HG03432 (cell line): ENCODE data around the gene PSMD12.
"Not testable (repeated sequence)": the region's sequence is repeated elsewhere in the genome, so short reads cannot be mapped to it uniquely, and the experiment has no call there.

Experiments
- ATAC-seq: cut with Tn5 transposase; IDR thresholded peaks from one replicate; pipeline ENCODE4 v1.9.1; 2021; ENCODE audit warnings: mild to moderate bottlenecking, moderate library complexity; ENCODE audit not compliant: unreplicated experiment

Gene PSMD12

DNA sequence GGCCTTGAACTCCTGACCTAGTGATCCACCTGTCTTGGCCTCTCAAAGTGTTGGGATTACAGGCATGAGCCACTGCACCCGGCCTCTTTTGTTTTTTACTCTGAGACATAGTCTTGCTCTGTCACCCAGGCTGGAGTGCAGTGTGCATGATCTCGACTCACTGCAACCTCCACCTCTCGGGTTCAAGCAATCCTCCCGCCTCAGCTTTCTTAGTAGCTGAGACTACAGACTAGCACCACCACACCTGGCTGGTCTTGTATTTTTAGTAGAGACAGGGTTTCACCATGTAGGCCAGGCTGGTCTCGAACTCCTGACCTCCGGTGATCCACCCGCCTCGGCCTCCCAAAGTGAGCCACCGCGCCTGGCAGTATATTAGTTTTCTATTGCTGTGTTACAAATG, 22.2 kb upstream of the PSMD12 start:
- not testable (repeated sequence) for ATAC-seq

- no peak for ATAC-seq
Observed at GRCh38 chr17:67386965-67387551, 20.7 kb upstream of the PSMD12 start.

DNA sequence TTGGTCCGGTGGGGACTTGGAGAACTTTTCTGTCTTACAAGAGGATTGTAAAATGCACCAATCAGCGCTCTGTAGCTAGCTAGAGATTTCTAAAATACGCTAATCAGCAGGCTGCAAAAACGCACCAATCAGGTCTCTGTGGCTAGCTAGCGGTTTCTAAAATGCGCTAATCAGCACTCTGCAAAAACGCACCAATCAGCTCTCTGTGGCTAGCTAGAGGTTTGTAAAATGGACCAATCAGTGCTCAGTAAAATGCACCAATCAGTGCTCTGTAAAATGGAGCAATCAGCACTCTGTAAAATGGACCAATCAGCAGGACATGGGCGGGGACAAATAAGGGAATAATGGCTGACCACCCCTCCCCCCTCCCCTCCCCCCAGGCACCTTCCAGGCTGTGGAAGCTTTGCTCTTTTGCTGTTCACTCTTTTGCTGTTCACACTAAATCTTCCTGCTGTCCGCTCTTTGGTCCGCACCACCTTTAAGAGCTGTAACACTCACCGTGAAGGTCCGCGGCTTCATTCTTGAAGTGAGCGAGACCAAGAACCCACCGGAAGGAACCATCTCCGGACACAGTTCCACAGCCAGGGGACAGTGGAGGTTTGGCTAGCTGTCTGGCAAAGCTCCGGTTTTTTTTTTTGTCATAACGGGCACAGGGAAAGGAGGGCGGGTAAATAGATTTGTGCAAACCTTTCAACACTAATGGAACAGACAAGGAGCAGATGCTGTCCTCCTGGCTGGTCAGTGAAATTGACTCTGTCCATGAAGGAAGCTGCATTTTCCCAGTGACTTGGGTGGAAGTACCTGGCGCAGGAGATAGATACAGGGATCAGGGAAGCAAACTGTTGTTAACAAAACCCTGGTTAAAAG, 19.0 kb upstream of the PSMD12 start:
- ATAC-seq, result no peak

DNA sequence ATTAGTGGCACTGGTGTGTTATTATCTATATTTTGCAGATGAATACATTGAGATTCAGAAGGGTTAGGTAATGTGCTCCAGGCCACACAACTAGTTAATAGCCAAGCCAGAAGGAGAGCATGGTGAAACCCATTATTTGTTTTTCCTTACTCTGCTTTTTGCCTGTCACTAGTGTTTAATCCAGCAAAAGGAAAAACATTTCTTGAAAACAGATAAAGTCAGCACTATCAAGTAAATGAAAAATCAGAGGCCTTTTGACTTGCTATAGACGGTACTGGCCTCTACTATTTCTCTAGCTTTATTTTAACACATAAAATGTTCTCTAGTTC, 15.5 kb upstream of the PSMD12 start:
- no peak for ATAC-seq

DNA sequence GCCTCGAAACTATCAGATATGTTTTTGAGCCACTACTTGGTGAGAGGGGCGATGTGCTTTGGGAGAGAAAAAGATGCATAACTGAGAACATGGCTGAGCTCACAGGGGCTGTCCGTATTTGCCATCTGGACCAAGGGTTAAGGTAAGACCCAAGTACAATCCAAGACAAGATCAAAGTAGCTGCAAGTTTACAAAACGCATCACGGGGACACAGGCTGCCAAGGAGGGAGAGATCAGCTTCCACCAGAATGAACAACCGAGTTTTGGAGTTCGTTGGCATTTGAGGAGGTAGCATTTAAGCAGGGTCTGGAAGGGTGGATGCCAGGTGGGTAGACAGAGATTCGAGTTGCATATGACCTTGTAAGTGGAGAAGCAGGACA, 12.9 kb upstream of the PSMD12 start:
- no peak for ATAC-seq

DNA sequence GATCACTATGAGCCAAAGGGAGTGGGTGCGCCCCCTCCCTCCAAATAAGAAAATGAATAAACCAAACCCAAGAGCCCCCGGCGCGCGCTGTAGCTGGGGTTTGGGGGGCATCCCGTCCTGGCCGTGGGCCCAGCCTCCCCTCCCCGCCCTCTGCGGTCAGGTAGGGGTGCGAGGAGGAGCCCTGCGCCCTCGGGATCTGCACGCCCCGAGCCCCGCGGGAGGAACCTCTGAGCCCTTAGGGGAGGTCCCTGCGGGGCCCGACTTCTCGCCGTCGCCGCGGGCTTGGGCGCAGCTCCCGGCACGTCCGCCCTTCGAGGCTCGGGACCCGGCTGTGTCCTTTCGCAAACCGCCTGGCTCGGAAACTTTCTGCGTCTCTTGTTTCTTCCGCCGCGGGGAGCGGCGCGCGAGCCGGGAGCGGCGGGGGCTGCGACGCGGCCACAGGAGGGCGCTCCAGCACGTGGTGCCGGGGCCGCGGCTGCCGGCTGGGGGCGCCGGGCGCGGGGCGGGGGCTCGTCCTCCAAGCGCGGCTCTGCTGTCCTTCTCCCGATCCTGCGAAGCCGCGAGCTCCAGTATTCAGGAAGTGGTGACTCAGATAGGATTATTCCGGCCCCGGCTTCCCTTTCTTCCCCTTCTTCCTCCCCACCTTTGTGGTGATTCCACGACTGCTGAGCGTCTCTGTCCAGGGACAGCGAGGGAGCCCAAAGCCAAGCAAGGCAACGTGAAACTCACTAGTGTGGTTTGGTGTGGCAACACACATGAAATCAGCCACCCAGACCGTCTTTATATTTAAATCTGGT, 12.3 kb upstream of the PSMD12 start:
- peak; percentile 49 for ATAC-seq

GRCh38 chr17:67377488-67378453, 11.4 kb upstream of the PSMD12 start:
- peak; percentile 21 for ATAC-seq

DNA sequence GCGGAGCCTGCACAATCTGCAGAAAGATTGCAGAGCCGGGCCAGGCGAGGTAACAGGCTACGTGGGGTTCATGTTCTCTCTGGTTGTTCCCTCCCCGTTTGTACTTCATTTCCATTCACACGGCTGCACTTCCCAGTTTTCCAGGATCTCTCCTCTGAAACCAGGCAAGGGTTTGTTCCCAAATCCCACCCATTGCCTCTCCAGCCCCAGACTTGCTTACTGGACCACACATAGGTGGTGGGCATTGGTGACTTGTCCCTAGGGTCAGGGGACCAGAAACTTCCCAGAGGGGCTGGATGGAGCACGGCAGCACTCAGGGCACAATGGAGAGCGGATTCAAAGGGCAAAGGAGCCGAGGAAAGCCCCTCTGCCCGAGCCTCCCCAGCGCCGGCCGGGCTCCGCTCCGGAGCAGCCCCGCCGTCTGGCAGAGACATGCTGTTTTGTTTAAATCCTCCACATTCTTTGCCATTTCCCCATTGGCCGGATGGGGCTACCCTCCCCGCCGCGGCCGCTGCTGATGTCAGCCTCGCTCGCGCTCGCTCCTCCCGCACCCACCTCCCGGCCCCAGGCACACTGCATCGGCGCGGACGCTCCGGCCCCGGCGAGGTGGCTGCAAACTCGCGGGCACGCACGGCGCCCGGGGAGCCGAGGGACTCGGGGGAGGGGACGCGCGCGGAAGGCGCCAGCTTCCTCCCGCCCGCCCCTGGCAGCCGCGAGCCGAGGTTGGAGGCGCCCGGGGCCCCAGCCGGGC, 10.5 kb upstream of the PSMD12 start, which contains the start of gene PITPNC1:
PITPNC1 (plus strand) TSS at position 545 of the 751 bp plus-strand sequence.
- ATAC-seq, result peak; percentile 76

DNA sequence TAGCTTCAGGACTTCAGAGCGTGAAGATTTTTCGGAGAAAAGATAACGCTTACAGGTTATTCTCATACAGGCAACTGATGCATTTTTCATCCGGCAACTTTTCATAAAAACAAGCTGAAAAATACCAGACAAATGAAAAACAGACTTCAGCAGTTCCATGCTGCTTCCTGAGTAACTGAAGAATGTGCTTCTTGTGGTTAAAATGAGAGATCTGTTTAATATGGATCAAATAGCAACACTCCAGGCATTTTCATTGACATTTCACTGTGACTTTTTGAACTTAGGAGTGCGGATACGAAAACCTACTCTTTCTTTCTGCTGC, 10.0 kb upstream of the PSMD12 start:
- no peak for ATAC-seq

DNA sequence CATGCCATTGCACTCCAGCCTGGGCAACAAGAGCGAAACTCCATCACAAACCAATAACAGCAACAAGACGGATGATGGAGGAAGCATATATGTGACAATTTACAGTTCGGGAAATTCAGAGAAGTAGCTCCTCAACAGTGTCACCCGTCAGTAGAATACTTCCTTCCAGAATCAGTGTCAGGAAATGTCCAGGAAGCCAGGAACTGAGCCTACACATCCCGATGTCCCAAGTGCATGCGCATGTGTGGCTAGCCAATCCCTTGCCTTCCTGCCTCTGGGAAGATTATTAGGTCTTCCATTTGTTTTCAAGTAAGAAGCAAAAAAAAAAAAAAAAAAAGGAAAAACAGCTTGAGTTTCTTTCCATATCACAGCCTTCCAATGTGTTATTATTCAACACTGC, 9.3 kb upstream of the PSMD12 start:
- no peak for ATAC-seq

GRCh38 chr17:67375054-67375427, 8.7 kb upstream of the PSMD12 start:
- no peak for ATAC-seq

- peak; percentile 35 for ATAC-seq
Observed at GRCh38 chr17:67374329-67375053, 8.1 kb upstream of the PSMD12 start.

DNA sequence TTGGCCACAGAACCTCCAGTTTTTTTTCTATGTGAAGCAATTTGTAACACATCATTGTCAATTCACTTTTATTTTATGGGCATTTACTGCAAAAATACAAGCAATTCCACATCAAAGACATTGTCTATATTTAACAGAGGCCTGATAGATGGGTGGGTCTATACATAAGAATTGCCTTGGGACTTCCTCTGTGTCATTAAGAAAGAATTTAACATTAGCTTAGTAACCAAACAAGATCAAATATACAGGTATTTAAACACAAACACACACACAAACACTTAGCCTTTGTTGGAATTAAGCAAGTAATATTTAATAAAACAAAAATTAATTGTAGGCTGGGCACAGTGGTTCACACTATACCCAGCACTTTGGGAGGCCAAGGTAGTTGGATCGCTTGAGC, 6.4 kb upstream of the PSMD12 start:
- no peak for ATAC-seq

DNA sequence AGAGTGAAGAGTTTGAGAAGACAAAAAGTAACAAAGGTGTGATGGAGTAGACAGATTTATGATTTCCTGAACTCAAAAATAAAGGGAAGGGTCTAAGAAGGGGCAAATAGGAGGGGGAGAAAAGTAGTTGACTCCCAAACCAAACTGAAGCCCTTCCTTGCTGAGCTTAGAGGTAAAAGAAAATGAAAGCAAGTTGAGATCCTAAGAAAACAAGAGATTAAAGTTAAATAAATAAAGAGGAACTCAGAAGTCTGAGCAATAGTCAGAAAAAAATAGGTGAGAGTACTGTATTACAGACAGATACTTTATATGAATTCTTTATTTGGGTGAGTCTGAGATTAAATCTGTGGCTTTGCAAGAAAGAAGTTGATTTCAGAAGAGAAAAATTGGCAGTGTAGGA, 3.3 kb upstream of the PSMD12 start:
- no peak for ATAC-seq

DNA sequence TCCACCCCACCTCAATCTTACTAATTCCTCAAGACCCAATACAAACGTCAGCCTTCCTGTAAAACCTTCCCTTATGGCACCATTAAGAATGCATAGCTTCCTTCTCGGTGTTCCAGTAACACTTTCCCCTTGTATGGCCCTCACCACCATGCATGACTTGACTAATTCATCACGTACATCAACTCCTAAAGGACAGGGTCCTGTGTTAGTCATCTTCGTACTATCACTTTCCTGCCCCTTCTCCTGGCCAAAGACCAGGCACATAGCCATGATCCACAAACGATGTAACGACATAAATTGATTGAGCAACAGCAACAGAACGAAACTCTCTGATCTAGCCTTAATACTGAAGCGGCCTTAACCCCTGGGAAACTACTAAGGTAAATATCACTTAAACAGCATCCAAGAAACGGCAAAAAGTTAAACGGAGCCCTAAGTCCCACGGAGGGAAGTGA, 612 bp downstream of the PSMD12 start:
- ATAC-seq, result no peak

GRCh38 chr17:67364847-67365737, 1.3 kb downstream of the PSMD12 start:
- ATAC-seq, result no peak

- ATAC-seq, result no peak
Observed at GRCh38 chr17:67362173-67362572, 4.2 kb downstream of the PSMD12 start.

- ATAC-seq, result no peak
Observed at GRCh38 chr17:67360880-67361279, 5.5 kb downstream of the PSMD12 start.
